HG02610 (cell line): ENCODE measurements around the gene FSIP2.
"Not testable (repeated sequence)": the region's sequence is repeated elsewhere in the genome, so short reads cannot be mapped to it uniquely, and the experiment has no call there.

Experiments used
- ATAC-seq: cut with Tn5 transposase; IDR thresholded peaks from one replicate; pipeline ENCODE4 v1.9.1; 2021; ENCODE audit warnings: mild to moderate bottlenecking, moderate library complexity; ENCODE audit not compliant: unreplicated experiment

The FSIP2 gene

DNA sequence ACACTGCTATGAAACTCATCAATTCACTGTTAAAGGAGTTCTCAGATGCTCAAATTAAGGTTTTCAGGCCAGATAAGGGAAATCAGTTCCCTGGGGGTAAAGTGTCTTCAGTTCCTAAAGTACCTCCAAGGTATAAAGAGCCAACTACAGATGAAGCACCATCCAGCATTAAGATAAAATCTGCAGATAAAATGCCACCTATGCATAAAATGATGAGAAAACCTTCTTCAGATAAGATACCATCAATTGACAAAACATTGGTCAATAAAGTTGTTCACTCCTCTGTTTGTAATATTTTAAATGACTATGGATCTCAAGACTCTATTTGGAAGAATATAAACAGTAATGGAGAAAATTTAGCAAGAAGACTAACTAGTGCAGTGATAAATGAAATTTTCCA is 68.2 kb downstream of the FSIP2 start:
- no peak for ATAC-seq

GRCh38 chr2:185807351-185807750 is 68.7 kb downstream of the FSIP2 start:
- ATAC-seq, result no peak

- ATAC-seq, result no peak
Observed at GRCh38 chr2:185811580-185811979, 73.0 kb downstream of the FSIP2 start.

DNA sequence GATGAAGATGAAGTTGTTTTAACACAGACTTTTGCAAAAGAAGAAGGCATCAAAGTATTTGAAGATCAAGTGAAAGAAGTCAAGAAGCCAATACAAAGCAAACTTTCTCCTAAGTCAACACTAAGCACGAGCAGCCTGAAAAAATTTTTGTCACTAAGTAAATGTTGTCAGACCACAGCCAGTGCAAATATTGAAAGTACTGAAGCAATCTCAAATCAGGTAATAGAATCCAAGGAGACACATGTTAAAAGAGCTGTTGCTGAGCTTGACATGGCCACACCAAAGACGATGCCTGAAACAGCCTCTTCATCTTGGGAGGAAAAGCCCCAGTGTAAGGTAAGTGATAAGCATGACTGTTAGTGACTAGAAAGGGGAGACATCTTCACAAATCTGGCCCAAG is 75.1 kb downstream of the FSIP2 start:
- no peak for ATAC-seq

GRCh38 chr2:185817991-185818390 is 79.4 kb downstream of the FSIP2 start:
- ATAC-seq, result no peak

- ATAC-seq, result no peak
Observed at GRCh38 chr2:185821467-185821866, 82.9 kb downstream of the FSIP2 start.

DNA sequence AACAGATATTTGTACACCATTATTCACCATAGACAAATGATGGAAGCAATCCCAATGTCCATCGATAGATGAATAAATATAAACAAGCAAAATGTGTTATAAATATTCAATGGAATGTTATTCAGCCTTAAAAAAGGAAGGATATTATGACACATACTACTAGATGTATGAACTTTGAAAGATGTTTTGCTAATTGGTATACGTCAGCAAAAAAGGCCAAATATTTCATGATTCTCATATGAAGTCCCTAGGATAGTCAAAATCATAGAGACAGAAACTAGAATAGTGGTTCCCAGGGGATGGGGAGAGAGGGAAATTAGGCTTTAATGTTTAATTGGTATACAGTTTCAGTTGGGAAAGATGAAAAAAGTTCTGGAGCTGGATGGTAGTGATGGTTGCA is 85.2 kb downstream of the FSIP2 start:
- ATAC-seq, result no peak

GRCh38 chr2:185825557-185825956 is 87.0 kb downstream of the FSIP2 start:
- ATAC-seq, result no peak

GRCh38 chr2:185828326-185828725 is 89.7 kb downstream of the FSIP2 start:
- ATAC-seq, result no peak

GRCh38 chr2:185833864-185834263 is 95.3 kb downstream of the FSIP2 start:
- no peak for ATAC-seq

- no peak for ATAC-seq
Observed at GRCh38 chr2:185835974-185836373, 97.4 kb downstream of the FSIP2 start.

DNA sequence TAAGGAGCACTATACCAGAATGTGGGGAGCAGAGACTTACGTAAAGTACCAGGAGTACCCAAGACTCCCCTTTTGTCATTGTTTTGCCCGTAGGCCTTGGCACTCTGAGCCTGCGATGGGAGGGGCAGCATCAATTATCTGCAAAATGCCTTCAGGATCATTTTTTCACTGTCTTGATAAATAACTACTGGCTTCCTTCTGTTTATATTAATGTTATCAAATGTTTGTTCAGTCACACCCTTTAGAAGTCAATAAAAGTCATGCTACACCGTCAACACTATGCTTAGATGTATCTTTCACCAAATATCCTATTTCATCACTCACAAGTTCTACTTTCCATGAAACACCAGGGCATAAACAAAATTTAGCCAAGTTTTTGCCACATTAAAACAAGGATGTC is 116.3 kb downstream of the FSIP2 start:
- ATAC-seq, result no peak

- no peak for ATAC-seq
Observed at GRCh38 chr2:185857691-185858090, 119.1 kb downstream of the FSIP2 start.

GRCh38 chr2:185859506-185859905 is 120.9 kb downstream of the FSIP2 start:
- ATAC-seq, result no peak

- ATAC-seq, result no peak
Observed at GRCh38 chr2:185860321-185860720, 121.7 kb downstream of the FSIP2 start.

- ATAC-seq, result no peak
Observed at GRCh38 chr2:185862657-185863398, 124.2 kb downstream of the FSIP2 start.

DNA sequence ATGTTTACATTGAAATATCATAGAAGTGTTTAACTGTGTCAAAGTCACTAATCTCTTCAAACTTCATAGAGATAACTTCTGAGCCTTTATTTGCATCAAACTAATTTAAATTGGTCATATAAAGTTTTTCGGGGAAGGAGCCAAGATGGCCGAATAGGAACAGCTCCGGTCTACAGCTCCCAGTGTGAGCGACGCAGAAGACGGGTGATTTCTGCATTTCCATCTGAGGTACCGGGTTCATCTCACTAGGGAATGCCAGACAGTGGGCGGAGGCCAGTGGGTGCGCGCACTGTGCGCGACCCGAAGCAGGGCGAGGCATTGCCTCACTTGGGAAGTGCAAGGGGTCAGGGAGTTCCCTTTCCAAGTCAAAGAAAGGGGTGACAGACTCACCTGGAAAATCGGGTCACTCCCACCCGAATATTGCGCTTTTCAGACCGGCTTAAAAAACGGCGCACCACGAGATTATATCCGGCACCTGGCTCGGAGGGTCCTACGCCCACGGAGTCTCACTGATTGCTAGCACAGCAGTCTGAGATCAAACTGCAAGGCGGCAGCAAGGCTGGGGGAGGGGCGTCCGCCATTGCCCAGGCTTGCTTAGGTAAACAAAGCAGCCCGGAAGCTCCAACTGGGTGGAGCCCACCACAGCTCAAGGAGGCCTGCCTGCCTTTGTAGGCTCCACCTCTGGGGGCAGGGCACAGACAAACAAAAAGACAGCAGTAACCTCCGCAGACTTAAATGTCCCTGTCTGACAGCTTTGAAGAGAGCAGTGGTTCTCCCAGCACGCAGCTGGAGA is 126.1 kb downstream of the FSIP2 start:
- ATAC-seq, result not testable (repeated sequence)

DNA sequence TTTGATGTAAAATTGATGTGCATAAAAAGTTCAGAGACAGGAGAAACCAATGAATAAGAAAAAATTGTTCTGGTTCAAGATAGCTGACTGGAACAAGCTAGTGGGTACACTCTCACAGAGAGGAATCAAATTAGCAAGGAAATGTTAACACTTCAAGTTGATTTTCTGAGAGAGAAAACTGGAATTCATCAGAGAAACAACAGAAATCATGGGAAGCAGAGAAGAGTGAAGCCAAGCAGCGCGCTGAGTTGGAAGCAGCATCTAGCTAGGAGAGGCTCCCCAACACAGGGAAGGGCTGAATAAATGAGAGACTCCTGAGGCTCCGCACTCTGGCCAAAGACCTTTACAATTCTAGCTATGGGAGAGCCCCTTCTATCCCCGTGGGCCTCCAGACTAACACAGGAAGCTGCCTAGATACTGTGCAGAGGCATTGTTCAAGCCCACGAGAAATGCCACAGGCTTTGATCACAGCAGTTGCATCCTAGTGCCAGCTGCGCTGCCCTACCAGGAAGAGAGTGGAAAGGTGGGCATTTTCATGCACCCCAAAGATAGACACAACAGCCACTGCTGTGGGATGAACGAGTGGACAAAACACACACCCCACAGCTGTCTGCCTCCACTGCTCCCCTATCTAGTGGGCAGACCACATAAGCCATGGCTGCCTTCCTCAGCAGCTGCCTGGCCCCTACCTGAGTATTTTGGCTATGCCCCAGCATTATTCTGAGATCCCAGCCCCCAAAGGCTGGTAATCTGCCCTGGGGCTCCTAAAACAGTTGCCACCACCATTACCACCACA is 136.7 kb downstream of the FSIP2 start:
- no peak for ATAC-seq

DNA sequence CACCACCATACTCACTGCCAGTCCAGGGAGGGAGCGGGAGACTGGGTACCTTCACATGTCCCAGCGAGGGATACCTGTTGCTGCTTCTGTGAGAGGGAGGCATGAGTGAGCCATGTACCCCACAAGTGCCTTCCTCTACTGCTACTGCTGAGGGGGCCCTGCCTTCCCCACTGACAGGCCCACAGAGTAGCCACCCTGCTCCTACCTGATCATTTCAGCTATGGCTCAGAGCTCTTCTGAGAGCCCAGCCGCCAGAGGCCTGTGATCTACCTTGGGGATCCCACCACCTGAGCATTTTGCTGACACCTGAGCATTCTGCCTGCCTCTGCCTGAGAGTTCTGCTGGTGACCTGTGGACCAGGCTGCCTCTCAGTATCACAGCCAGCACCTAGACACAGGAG is 137.6 kb downstream of the FSIP2 start:
- ATAC-seq, result no peak

- ATAC-seq, result no peak
Observed at GRCh38 chr2:185880396-185880795, 141.8 kb downstream of the FSIP2 start.
